GM12874 (cell line): ENCODE measurements around the gene BACE1.

ENCODE experiments used
- TF ChIP-seq, protein P1 (sequence below): IDR thresholded peaks from 2 replicates; pipeline ENCODE4 v1.5.1; 2011; ENCODE audit warnings: low read depth, mild to moderate bottlenecking, control low read depth, low read length, moderate library complexity; ENCODE audit not compliant: insufficient read depth

BACE1 gene

DNA sequence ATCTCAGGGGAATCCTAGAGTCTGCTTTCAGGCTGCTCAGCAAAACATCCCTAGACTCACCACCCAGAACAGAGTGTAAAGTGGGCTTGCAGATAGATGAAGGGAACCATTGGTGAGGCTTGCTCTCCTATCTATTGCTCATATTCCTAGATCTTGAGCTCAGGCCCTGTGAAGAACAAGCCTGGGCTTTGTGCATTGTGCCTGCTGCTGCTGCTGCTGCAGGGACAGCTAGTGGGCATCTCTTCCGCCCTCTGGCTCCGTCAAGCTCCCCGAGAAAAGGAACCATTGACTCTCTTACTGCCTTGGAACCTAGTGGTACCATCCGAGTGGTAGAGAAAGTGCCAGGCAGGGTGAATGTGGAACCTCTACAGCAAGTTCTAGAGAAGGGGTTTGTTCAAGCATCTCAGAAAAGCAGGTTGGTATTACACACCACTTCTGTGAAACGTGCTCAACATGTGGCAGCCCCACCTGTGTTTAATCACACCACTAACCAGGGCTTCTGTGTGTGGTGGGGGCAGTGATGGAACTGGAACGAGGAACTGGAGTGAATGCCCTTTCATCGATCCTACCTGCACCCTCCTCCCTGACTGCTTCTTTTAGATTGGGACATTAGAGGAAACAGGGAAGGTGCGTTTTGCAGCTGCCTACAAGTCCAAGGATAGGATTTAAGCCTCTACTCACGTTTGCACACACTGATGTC, 20.5 kb downstream of the BACE1 start:
- TF ChIP-seq, protein P1, sequence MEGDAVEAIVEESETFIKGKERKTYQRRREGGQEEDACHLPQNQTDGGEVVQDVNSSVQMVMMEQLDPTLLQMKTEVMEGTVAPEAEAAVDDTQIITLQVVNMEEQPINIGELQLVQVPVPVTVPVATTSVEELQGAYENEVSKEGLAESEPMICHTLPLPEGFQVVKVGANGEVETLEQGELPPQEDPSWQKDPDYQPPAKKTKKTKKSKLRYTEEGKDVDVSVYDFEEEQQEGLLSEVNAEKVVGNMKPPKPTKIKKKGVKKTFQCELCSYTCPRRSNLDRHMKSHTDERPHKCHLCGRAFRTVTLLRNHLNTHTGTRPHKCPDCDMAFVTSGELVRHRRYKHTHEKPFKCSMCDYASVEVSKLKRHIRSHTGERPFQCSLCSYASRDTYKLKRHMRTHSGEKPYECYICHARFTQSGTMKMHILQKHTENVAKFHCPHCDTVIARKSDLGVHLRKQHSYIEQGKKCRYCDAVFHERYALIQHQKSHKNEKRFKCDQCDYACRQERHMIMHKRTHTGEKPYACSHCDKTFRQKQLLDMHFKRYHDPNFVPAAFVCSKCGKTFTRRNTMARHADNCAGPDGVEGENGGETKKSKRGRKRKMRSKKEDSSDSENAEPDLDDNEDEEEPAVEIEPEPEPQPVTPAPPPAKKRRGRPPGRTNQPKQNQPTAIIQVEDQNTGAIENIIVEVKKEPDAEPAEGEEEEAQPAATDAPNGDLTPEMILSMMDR, result no peak

DNA sequence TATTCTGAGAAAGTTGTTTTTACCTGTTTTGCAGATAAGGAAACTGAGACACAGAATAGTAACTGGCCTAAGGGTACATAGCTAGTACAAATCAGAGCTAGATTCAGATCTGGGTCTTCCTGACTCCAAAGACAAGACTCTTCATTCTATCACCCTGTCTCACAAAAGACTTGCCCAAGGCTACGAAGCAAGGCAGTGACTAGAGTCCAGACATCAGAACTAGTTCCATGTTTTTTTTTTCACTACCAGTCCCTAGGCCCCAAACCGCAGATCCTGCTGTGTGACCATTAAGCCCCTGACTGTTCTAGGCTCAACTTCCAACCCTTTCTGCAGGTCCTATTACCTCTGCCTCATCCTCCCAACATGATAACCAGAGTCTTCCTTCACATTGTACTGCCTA, 23.4 kb downstream of the BACE1 start:
- TF ChIP-seq, protein P1, result no peak

DNA sequence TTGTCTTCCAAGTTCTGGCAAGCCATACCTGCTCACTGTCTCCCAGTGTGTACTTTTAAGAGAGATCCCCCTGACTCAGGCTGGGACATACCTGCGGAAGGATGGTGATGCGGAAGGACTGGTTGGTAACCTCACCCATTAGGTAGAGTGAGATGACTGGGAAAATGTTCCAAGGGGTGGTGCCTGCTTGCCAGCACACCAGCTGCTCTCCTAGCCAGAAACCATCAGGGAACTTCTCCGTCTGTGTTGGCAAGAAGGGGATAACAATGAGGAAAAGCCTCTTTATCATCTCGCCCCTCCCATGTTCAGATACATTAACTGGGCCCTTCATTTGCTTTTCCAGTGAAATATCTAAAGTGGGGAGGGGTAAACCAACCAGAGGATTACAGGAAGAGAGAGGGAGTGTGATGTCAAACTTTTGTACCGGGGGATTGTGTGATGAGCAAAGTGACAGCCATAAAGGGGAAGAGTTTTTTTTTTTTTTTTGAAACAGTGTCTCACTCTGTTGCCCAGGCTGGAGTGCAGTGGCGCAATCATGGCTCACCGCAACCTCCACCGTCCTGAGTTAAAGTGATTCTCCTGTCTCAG, 25.2 kb downstream of the BACE1 start, which contains the start of gene BACE1-AS:
TSS of gene BACE1-AS (plus strand) at position 538 of the 588 bp plus-strand sequence.
- TF ChIP-seq, protein P1, result no peak

DNA sequence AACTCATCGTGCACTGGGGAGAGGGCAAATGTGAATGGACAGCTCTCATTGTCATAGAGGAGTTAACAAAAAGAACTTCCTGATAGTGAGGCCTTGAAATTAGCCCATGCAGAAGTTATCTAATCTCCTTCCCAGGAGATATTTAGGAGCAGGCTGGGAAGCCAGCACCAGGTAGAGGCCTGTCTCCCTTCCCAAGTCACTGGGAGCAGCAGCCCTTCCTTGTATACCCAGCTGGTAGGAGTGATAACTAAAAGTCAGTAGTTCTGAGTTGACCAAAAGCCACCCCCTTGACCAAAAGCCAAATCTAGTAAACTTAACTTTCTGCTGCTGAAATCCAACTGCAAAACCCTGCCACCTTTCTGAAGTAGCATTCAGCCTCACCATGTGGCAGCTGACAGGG, 26.3 kb downstream of the BACE1 start:
- TF ChIP-seq, protein P1, result no peak

DNA sequence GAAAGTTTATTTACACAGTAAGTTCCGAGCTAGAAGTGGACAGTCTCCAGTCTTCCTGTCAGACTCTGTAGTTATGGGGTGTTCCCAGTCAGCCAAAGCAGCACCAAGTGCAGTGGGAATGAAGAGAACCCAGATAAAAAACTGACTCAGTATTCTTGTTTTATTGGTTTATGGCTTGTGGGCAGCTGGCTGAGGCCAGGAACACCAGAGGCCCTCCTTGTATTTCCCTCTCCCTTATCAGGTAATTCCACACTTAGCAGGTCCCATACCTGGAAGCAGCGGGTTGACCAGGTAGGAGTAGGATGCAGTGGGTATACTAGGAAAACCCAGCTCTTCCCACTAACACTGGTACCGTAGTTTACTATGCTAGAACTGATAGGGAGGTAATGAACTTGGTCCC, 28.4 kb downstream of the BACE1 start:
- TF ChIP-seq, protein P1, result no peak

DNA sequence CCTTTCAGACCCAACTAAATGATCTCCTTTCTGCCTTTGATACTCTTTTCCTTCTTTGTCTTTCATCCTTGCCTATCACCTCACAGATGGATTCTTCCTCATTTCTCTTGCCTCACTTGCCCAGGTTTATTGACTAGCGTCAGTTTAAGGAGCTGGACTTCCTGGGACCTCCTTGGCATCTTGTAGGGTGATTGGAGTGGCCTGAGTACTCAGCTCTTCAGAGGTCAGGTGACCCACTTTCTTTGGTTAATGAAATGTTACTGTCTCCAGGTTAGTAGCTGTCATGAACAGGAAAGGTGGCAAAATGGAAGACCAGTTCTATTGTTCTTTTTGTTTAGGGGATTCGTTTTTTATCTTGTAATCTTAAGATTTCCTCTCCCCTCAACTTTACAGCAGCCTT, 29.5 kb downstream of the BACE1 start:
- TF ChIP-seq, protein P1, result no peak

DNA sequence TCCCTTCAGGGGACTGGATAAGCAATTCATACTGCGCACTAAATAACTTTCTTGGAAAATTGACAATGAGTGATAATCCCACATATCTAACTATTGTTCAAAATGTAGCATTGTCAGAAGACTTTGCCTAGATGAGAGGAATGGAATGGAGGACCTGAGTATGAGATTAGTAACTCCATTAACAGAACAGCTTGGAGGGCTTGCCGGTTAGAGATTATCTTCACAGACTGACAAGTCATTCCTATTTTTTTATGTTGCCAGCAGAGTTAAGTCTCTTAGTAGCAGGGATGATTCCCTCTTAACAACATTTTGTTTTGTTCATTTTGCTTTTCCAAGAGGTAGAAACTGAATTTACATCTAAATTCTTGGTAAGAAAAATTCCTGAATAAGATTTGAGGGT, 32.0 kb downstream of the BACE1 start:
- TF ChIP-seq, protein P1, result no peak
